ENCODE data around the gene CWC25. TPM values are rescaled to one million over a fixed set of nuclear protein-coding genes. Genes with fewer than 3 reads are reported as not detected.

CWC25 gene
- total and polyA plus RNA-seq, 2 of the 13 experiments (the other 11 are each of a cell fraction or from before 2014, with no cell fraction given): 15.6 to 22.7 TPM

- TF ChIP-seq TCF7 (IDR thresholded peaks at IDR 0.05; ENCODE audit: low read depth) (no peak; the same call in 1 of the 2 replicates), MXD3 (CRISPR knock-in tag; IDR thresholded peaks at IDR 0.05) (peak; percentile 97), ZNF562 (CRISPR knock-in tag; IDR thresholded peaks at IDR 0.05; ENCODE audit: borderline replicate concordance) (0 out of 2 replicates have a peak, but pooled peaks have one; percentile 48), SIX4 (CRISPR knock-in tag; IDR thresholded peaks at IDR 0.05) (no peak; the same call in 1 of the 2 replicates), TBX2 (CRISPR knock-in tag; IDR thresholded peaks at IDR 0.05; ENCODE audit: borderline replicate concordance) (peak; percentile 89), ETS1 (CRISPR knock-in tag; IDR thresholded peaks at IDR 0.05) (peak; percentile 87; the same call in 1 of the 2 replicates), ZNF275 (CRISPR knock-in tag; IDR thresholded peaks at IDR 0.05; ENCODE audit: borderline replicate concordance) (peak; percentile 83; the same call in 1 of the 2 replicates), KLF15 (CRISPR knock-in tag; IDR thresholded peaks at IDR 0.05; ENCODE audit: borderline replicate concordance) (peak; percentile 50; the same call in 1 of the 2 replicates), ZNF557 (CRISPR knock-in tag; IDR thresholded peaks at IDR 0.05) (peak; percentile 95), FOXK1 (CRISPR knock-in tag; IDR thresholded peaks at IDR 0.05; ENCODE audit: borderline replicate concordance, low read depth) (peak; percentile 92; the same call in 1 of the 2 replicates), SMAD9 (CRISPR knock-in tag; IDR thresholded peaks at IDR 0.05) (peak; percentile 94; the same call in 1 of the 2 replicates), NFE2L2 (IDR thresholded peaks at IDR 0.05; ENCODE audit: low read length) (no peak), PPARG (CRISPR knock-in tag; conservative IDR thresholded peaks at IDR 0.05) (peak; percentile 68), MBD4 (IDR thresholded peaks at IDR 0.05; ENCODE audit: borderline replicate concordance, low read length) (no peak; the same call in 1 of the 2 replicates), MEIS1 (CRISPR knock-in tag; IDR thresholded peaks at IDR 0.05; ENCODE audit: borderline replicate concordance) (peak; percentile 96; the same call in 1 of the 2 replicates), RERE (CRISPR knock-in tag; IDR thresholded peaks at IDR 0.05; ENCODE audit: low read depth) (0 out of 2 replicates have a peak, but pooled peaks have one; percentile 12), ZFYVE20 (CRISPR knock-in tag; IDR thresholded peaks at IDR 0.05; ENCODE audit: borderline replicate concordance, low read depth) (0 out of 2 replicates have a peak, but pooled peaks have one; percentile 59), RXRA (CRISPR knock-in tag; IDR thresholded peaks at IDR 0.05) (peak; percentile 84)
Observed at GRCh38 chr17:38853292-38854219, 28.4 kb upstream of the CWC25 start, which contains the start of gene RPL23 (continued).

Measured in HepG2 (cell line).